T-helper 1 cell treated with Interleukin-12 subunit alpha and Interleukin-12 subunit beta and Interleukin-4 antibody, amounts not matched to agents 30 ng/mL and 1 ng/mL, for 36 hours (primary cell): ENCODE measurements around the gene CDCP1. TPM values are rescaled to one million over a fixed set of nuclear protein-coding genes. Genes with fewer than 3 reads are reported as not detected.
"Not testable (repeated sequence)": the region's sequence is repeated elsewhere in the genome, so short reads cannot be mapped to it uniquely, and the experiment has no call there.

Source experiments
- intact Hi-C: fragments of 100-400 bp; cut with micrococcal nuclease; formaldehyde crosslinking; loops from one replicate; pipeline ENCODE4 v1.15.1; 2024
- total RNA-seq: library from RNA; stranded (reverse); gene quantifications from 2 replicates; pipeline ENCODE4 v1.2.3, GENCODE V29; 2022

The CDCP1 gene
- total RNA-seq, 1 donor from 2014 or later: 2.7 TPM

DNA sequence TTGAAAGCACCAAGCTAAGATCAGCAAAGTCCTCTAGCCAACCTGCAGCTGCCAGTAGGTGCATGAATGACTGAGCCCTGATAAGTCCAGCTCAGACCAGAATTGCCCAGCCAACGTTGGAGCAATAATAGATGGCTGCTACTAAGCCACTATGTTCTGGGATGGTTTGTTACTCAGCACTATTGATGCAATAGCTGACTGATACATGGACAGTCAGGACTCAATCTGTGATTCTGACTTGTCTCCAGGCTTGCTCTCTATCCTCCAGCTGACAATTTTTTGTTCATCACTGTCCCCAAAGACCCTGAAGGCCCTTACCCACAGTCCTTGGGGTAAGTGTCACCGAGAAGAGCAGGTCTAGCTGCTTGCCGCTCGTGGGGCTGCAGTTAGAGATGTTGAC, 55.3 kb downstream of the CDCP1 start:
- intact Hi-C loops: no loop called here

DNA sequence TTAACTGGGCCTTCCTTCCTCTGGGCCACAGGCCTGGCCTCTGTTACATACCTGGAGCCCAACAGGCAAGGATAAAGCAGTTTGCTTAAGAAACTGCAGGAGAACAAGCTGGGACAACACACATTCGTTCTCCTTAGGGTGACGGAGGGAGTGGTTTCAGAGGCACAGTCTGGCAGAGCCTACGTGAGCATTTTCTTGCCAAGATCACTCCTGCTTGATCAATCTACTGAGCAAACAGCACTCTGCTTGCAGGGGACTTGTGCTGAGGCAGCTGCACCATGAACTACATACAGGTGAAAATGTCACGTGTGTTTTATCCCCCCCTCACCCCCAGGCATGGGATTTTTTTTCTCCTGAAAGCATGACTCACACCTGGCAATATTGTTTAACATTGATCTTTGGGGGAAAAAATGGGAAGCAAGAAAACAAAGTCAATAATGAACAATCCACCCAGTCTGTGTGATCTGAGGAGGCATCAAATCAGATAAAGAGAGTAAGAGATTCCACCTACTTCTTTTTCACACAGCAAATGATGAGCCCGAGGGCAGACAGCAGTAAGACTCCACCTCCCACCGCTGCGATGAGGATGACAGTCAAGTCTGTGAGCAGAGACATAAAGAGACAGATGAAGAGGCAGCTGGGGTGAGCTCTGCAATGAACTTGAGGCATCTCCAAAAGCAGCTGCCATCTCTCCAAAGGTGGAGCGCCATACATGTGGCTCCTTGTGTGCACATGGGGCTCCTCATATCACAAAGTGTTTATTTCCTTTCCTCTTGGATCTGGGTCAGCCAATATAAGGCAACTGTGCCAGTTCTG, 57.4 kb downstream of the CDCP1 start:
- intact Hi-C loops: no loop called here

DNA sequence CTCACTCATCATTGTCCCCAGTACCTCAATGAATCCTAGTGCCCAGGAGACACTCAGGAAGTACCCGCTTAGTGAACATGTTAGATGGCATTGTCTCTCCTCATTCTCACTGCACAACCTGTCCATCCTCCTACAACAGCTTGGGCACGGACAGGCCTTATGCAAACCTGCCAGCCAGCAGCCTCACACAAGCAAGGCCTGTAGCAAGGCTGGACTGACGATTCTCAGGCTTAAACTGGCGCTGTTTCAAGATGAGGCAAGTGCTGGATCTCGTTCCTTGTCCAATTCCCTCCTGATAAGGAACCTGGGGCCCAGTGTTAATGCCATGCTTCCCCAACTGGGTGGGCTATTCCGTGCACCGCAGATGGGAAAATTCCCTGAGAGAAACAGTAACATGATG, 59.0 kb downstream of the CDCP1 start:
- intact Hi-C loops: no loop called here

DNA sequence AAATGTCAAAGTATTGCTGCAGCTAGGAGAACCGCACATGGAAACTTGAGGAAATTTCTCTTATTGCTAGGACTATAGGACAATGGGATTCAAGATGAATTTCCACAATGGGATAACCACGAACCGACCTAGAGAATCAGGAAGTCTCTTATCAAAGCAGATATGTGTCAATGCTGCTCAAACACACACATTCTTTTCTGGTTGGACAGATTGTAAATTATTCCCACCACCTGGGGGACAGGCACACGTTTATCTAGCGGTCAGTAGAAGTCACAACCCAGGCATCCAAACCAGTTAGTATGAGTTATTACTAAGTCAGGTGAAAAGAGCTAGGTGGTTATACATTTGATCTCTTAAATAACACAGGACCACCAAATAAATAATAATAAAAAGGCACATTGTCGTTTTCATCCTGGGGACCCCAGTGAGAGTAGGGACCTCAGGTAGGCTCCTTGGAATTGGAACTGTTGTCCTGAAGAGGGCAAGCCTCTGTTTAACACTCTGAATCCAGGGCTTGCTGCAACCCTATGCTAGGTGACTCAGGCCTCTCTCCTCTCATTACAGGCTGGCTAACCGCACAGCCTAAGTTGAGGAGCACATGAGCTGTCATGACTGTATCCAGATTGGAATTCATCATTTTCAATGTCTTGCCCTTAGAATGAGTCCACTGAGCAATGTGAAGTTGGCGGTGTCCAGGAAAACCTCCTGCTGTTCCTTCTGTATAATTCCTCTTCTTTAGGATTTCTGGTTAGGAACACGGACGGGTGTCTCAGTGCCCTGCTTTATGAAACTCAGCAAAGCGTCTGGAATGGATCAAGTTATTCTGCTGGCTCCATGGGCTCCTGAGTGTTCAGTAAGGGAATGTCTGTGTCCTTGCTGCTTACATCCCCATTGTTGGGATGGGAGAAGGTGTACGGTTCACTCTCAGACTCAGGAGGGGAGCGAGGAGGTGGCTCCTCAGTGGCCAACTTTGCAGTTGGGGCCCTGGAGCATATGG, 61.1 kb downstream of the CDCP1 start:
- intact Hi-C loops: no loop called here

DNA sequence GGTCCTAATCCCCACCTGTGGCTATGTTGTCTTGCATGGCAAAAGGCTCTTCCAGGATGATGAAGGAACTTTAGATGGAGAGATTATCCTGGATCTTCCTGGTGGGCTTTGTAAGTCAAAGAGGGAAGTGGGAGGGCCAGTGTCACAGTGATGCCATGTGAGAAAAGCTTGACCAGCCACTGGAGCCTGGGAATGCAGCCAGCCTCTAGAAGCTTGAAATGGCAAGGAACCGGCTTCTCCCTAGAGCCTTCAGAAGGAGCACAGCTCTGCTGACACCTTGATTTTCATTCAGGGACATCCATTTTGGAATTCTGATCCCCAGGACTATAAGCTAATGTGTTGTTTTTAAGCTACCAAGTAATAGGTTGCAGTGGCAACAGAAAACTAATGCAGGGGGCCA, 61.8 kb downstream of the CDCP1 start:
- intact Hi-C loops: no loop called here

DNA sequence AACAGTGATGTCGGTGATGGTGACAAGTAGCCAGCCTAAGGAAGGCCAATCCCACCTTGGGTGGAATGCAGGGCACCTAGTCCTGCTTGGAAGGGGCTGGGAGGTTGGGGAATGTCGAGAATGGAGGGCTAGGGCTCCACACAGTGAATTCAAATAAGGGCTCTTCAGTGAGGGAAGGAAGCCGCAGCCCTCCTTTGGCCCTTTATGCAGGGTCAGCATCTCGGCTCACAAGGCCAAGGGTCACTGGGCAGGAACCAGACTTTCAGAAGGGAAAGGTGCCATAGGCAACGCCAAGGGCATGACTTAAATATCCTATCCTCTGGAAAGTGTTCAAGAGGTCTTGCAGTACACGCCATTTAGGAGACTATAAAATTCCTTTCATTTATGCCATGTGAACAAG, 63.2 kb downstream of the CDCP1 start:
- intact Hi-C loops: no loop called here

DNA sequence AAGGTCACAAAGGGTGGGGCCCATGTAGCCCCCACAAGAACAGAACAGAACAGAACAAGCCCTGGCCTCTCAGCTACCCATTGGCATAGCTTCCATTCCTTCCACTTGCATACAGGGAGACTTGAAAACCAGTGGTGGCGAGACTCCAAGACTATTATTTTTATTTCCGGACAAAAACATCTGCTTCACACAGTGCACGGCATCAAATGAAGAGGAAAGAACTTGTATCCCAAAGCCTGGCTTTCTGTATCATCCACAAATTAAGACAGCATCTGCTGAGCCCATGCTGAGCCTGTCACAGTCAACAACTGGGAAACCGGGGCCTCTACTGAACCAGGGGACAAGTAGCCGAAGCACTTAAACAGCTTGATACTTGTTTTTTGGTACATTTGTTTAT, 64.0 kb downstream of the CDCP1 start:
- intact Hi-C loops: no loop called here

DNA sequence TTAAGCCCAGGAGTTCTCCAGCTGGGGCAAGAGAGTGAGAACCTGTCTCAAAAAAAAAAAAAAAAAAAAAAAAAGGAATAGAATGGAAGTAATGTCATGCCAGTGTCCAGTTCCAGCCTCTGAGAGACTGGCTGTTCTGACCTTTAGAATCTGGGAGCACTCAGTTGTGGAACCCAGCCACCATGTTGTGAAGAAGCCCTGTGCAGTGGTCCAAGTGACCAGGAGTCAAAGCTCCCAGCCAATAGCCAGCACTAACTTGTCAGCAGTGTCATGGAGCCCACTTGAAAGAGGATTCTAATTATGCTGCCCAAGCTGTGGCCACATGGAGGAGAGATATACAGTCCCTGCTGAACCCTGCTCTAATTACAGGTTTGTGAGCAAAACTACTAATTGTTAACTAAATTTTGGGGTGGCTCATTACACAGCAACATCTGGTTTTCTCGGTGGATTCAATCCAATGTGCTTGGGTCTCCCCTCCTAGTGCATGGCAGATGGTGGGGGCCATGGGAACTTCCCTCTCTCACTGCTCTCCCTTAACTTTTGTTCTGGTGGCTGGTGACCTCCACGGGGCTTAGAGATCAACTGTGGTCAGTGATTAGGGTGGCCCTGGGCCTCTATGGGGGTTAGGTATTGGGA, 64.6 kb downstream of the CDCP1 start:
- intact Hi-C loops: no loop called here

DNA sequence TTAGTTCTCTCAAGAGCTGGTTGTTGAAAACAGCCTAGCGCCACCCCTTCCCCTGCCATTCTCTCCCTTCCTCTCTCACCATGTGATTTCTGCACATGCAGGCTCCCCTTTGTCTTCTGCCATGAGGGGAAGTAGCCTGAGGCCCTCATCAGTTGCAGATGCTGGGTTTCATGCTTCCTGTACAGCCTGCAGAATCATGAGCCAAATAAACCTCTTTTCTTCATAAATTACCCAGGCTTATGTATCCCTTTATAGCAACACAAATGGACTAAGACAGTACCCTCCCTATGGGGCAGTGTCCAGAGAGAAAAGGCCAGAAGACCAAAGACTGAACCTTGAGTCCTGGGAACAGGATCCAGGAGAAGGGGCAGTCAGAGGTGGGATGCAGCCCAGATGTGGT, 65.4 kb downstream of the CDCP1 start:
- intact Hi-C loops: no loop called here

DNA sequence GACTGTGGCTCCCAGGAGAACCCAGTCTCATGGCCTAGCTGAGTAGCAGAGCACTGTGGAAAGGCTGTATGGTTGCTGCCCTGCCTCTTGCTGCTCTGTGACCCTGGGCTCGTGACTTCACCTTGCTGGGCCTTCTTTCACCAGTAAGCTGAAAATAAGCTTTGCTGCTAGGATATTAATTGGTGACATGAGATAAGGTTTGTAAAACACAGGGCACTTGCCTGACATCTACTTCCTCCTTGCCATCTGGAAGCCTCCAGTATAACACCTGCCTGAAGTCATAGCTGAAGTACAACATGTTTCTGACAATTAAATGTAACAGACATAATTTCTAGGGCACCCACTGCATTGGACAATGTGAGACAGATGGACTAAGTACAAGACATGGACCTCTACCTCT, 66.5 kb downstream of the CDCP1 start:
- intact Hi-C loops: loop anchor here (1.0 kb wide), 1 partner anchor 131 kb away; no protein-coding TSS in a partner anchor

DNA sequence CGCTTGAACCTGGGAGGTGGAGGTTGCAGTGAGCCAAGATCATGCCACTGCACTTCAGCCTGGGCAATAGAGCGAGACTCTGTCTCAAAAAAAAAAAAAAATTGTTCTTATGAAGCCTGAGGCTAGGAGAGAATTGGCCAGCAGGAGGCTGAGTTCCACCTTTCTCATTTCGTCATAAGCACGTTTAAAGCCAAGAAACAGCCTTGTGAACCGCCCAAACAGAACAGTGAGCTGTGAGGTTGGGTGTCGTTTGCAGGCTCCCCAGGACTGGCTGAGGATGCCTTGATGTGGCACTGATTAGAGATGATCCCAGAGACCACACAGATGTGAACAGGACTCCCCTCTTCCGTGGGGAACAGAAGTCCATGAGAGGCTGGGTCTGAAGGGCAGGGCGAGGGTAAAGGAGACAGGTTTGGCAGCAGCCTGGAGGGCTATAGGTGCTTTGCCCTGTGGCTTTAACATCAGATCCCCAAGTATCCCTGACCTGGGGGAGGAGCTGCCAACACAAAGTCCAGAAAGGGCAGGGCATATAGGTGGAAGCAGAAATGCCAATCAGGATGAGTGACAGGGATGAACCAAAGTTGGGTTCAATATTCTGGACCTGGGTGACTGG, 67.2 kb downstream of the CDCP1 start:
- intact Hi-C loops: loop anchor here (1.0 kb wide), 1 partner anchor 131 kb away; no protein-coding TSS in a partner anchor

DNA sequence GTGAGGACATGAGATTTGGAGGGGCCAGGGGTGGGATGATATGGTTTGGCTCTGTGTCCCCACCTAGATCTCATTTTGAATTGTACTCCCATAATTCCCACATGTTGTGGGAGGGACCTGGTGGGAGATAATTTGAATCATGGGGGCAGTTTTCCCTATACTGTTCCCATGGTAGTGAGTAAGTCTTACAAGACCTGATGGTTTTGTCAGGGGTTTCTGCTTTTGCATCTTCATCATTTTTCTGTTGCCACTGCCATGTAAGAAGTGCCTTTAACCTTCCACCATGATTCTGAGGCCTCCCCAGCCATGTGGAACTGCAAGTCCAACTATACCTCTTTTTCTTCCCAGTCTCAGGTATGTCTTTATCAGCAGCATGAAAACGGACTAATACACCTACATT, 67.9 kb downstream of the CDCP1 start:
- intact Hi-C loops: not testable (repeated sequence)

DNA sequence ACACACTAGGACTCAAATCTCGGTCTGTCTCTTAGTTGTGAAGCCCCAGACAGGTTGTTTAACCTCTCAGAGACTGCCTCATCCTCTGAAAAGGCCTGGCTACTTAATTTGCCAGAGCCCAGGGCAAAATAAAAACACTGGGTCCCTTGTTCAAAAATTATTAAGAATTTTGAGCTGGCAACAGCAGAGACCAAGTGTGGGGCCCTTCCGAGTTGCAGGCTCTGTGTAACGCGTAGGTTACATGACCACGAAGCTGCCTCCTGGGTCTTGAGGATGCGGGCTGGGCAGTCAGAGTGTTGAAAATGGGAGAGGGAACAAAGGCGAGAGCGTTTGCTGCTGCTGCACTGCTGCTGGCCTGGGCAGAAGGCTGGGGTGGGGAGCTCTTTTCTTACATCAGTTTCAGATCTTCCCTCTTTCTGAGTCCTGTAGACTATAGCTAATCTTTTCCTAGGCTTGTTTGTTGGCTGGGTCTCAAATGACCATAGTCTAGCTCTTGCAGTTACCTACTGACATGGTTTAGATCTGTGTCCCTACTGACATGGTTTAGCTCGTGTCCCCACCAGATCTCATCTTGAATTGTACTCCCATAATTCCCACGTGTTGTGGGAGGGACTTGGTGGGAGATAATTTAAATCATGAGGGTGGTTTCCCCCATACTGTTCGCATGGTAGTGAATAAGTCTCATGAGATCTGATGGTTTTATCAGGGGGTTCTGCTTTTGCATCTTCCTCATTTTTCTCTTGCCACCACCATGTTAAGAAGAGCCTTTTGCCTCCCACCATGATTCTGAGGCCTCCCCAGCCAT, 70.2 kb downstream of the CDCP1 start:
- intact Hi-C loops: no loop called here

DNA sequence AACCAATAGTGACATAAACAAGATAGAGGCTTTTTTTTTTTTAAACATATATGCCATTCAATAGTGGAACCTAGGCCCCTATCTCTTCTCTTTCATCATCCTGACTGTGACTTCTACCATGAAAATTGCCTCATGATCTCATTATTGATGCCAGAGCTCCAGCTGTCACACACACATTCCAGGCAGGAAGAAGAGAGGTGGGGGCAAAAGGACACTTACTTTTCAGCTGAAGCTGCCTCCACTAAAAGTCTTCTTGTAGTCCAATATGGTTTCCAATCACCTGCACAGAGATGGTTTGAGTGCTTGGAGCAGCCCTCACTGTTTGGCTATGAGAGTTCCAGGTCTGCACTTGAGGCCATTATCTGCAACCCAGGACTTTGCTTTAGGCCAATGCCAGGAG, 75.1 kb downstream of the CDCP1 start:
- intact Hi-C loops: no loop called here

DNA sequence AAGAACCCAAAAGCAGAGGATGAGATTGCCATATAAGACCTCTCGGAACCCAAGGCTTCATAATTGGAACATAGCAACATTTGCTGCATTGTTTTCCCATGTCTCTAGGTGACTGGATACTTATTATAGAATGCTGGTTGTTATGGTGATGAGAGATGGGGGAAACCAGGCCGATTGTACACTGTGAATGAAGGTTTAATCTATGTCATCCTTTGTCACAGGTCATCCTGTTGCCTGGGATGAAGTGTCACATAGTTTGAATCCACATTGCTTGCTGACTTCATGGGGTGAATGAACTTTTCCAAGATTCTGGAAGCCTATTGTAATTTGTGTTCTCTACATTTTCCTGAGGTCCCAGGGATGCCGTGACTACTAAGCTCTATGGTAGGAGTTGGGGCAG, 78.2 kb downstream of the CDCP1 start:
- intact Hi-C loops: no loop called here

DNA sequence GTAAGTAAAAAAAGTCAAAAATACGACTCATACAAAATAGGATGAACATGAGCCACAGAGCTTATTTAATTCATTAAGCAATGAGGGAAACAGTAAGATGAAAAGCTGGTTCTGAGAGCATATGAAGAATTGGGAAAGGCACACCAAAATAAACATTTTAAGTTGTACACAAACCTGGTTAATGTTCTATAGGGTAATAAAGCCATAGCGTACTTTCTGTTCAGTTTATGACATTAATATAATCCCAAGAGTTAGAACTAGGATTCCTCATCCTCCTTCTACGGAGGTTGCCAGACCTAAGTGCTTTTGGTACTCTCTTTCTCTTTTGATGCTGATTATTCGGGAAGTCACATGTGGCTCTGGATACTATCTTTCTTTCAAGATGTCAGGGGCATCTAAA, 78.7 kb downstream of the CDCP1 start:
- intact Hi-C loops: no loop called here

DNA sequence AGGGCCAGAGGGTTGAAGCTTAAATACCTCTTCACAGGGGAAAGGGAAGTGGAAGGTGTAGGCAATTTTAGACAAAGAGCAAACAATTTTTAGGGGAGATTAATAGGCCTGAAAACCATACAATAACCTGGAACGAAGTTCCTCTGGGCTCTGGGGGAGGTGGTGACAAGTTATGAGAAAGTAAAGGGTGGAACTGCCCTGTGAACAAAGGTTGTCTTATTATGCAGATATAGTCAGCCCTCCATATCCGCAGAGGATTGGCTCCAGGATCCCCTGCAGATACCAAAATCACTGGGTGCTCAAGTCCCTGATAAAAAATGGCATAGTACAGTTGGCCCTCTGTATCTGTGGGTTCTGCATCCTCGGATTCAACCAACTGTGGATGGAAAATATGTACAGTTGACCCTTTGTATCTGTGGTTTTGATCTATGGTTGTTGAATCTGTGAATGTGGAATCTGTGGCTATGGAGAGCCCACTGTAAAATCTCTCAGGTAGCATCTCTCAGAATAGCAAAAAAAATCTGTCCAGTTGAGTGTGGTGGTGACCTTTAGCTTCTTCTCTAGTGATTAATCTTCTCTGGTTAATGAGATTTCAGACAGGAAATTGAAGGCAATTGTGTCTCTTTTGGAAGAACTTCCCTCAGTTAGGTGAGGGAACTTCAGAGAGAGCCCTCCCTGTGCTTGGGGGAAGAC, 79.9 kb downstream of the CDCP1 start:
- intact Hi-C loops: no loop called here

DNA sequence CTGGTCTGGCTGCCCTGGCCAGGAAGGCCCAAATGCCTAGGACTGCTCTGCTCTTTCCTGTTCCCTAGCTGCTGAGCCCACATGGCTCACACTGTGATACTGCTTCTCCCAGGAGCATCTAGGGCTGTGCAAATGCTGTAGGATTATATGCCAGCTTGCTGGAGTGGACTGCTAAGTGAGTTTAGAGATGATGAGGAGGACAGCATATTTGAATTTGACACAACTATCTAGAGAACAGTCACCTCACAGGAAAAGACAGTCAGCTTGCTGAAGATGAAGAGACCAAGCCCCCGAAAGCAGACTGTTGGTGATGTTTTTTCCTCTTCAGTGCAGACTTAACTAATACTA, 80.8 kb downstream of the CDCP1 start:
- intact Hi-C loops: loop anchor here (2.0 kb wide), 1 partner anchor 39 kb away; no protein-coding TSS in a partner anchor

DNA sequence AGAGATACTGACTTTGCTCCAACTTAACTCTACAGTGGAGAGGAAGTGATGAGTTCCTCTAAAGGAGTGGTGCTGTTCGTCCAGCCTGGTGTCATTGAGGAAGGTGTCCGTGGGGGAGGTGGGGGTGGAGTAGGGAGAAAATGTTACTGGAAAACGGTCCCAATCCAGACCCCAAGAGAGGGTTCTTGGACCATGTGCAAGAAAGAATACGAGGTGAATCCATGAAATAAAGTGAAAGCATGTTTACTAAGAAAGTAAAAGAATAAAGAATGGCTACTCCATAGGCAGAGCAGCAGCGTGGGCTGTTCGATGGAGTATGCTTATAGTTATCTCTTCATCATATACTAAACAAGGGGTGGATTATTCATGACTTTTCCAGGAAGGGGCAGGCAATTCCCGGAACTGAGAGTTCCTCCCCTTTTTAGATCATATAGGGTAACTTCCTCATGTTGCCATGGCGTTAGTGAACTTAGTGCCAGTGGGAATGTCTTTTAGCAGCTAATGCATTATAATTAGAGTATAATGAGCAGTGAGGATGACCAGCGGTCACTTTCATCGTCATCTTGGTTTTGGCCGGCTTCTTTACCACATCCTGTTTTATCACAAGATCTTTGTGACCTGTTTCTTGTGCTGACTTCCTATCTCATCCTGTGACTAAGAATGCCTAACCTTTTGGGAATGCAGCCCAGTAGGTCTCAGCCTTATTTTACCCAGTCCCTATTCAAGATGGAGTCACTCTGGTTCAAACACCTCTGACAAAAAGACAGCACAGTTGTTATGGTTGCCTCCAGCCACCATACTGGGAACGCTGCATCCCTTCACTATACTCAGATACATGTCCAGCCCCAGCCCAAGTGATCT, 81.4 kb downstream of the CDCP1 start:
- intact Hi-C loops: loop anchor here (2.0 kb wide), 1 partner anchor 40 kb away; no protein-coding TSS in a partner anchor
